ENCODE results near the gene EPB41L5. TPM values are rescaled to one million over a fixed set of nuclear protein-coding genes. Genes with fewer than 3 reads are reported as not detected.
"Not testable (repeated sequence)": the region's sequence is repeated elsewhere in the genome, so short reads cannot be mapped to it uniquely, and the experiment has no call there.

Gene EPB41L5
- total RNA-seq, 1 donor from 2014 or later: 1.2 TPM

GRCh38 chr2:120176526-120176925, 163.6 kb downstream of the EPB41L5 start:
- intact Hi-C loops (cut with micrococcal nuclease): loop anchor here (2.0 to 5.0 kb wide), 3 partner anchors 56 to 809 kb away; partner anchors contain the start of genes C2orf76 and DBI
- H3K4me3 Mint-ChIP-seq: peak overlapping the region; percentile 99
- H3K9me3 Mint-ChIP-seq: no peaks in the 10 kb centered on the region
- peak overlapping the region; percentile 100 for H3K27ac Mint-ChIP-seq
- peaks cover 51% of the 10 kb centered on the region for H3K4me1 Mint-ChIP-seq (ENCODE audit: low read depth)
- DNase-seq (ENCODE audit: low spot score): no peak
- H3K36me3 Mint-ChIP-seq (ENCODE audit: low read depth): peaks cover 3% of the 10 kb centered on the region
- H3K27me3 Mint-ChIP-seq (ENCODE audit: insufficient read depth): no peaks in the 10 kb centered on the region

- H3K4me3 Mint-ChIP-seq: peak overlapping the region; percentile 99
- H3K36me3 Mint-ChIP-seq (ENCODE audit: low read depth): peaks cover 4% of the 10 kb centered on the region
- no peaks in the 10 kb centered on the region for H3K9me3 Mint-ChIP-seq
- no peaks in the 10 kb centered on the region for H3K27me3 Mint-ChIP-seq (ENCODE audit: insufficient read depth)
- intact Hi-C loops (cut with micrococcal nuclease): loop anchor here (1.0 to 5.0 kb wide), 10 partner anchors 44 to 810 kb away; partner anchors contain the start of genes C2orf76, DBI, EPB41L5 and PTPN4
- peaks cover 57% of the 10 kb centered on the region for H3K4me1 Mint-ChIP-seq (ENCODE audit: low read depth)
- peak overlapping the region; percentile 100 for H3K27ac Mint-ChIP-seq
- DNase-seq (ENCODE audit: low spot score): peak; percentile 68
Observed at GRCh38 chr2:120177001-120177621, 164.2 kb downstream of the EPB41L5 start.

GRCh38 chr2:120177973-120178372, 165.1 kb downstream of the EPB41L5 start:
- Mint-ChIP-seq H3K27me3 (ENCODE audit: insufficient read depth) (no peaks in the 10 kb centered on the region), H3K4me1 (ENCODE audit: low read depth) (peaks cover 60% of the 10 kb centered on the region), H3K36me3 (ENCODE audit: low read depth) (peaks cover 4% of the 10 kb centered on the region), H3K4me3 (peak overlapping the region; percentile 99), H3K27ac (peak overlapping the region; percentile 59), H3K9me3 (no peaks in the 10 kb centered on the region)
- intact Hi-C loops (cut with micrococcal nuclease): loop anchor here (1.0 to 5.0 kb wide), 10 partner anchors 43 to 811 kb away; partner anchors contain the start of genes C2orf76, DBI, EPB41L5 and PTPN4
- DNase-seq (ENCODE audit: low spot score): no peak

- Mint-ChIP-seq H3K9me3 (no peaks in the 10 kb centered on the region), H3K36me3 (ENCODE audit: low read depth) (peaks cover 6% of the 10 kb centered on the region), H3K4me1 (ENCODE audit: low read depth) (peaks cover 60% of the 10 kb centered on the region), H3K27me3 (ENCODE audit: insufficient read depth) (no peaks in the 10 kb centered on the region), H3K4me3 (no peak overlapping the region), H3K27ac (no peak overlapping the region)
- intact Hi-C loops (cut with micrococcal nuclease): loop anchor here (5.0 kb wide), 2 partner anchors 247 to 812 kb away; partner anchors contain the start of genes C2orf76 and DBI
- DNase-seq (ENCODE audit: low spot score): no peak
Observed at GRCh38 chr2:120179396-120179795, 166.5 kb downstream of the EPB41L5 start.

GRCh38 chr2:120180066-120180465, 167.2 kb downstream of the EPB41L5 start:
- no peaks in the 10 kb centered on the region for H3K27me3 Mint-ChIP-seq (ENCODE audit: insufficient read depth)
- H3K9me3 Mint-ChIP-seq: no peaks in the 10 kb centered on the region
- H3K4me3 Mint-ChIP-seq: no peak overlapping the region
- intact Hi-C loops (cut with micrococcal nuclease): no loop called here
- peaks cover 56% of the 10 kb centered on the region for H3K4me1 Mint-ChIP-seq (ENCODE audit: low read depth)
- peaks cover 6% of the 10 kb centered on the region for H3K36me3 Mint-ChIP-seq (ENCODE audit: low read depth)
- H3K27ac Mint-ChIP-seq: no peak overlapping the region
- no peak for DNase-seq (ENCODE audit: low spot score)

GRCh38 chr2:120182019-120182560, 169.2 kb downstream of the EPB41L5 start:
- peaks cover 40% of the 10 kb centered on the region for H3K4me1 Mint-ChIP-seq (ENCODE audit: low read depth)
- DNase-seq (ENCODE audit: low spot score): no peak
- H3K9me3 Mint-ChIP-seq: no peaks in the 10 kb centered on the region
- H3K27ac Mint-ChIP-seq: peak overlapping the region; percentile 77
- H3K4me3 Mint-ChIP-seq: peak overlapping the region; percentile 23
- peaks cover 6% of the 10 kb centered on the region for H3K36me3 Mint-ChIP-seq (ENCODE audit: low read depth)
- no peaks in the 10 kb centered on the region for H3K27me3 Mint-ChIP-seq (ENCODE audit: insufficient read depth)
- intact Hi-C loops (cut with micrococcal nuclease): no loop called here

- H3K27me3 Mint-ChIP-seq (ENCODE audit: insufficient read depth): peaks cover 16% of the 10 kb centered on the region
- H3K4me1 Mint-ChIP-seq (ENCODE audit: low read depth): no peaks in the 10 kb centered on the region
- H3K36me3 Mint-ChIP-seq (ENCODE audit: low read depth): peaks cover 5% of the 10 kb centered on the region
- DNase-seq (ENCODE audit: low spot score): no peak
- intact Hi-C loops (cut with micrococcal nuclease): no loop called here
- no peak overlapping the region for H3K4me3 Mint-ChIP-seq
- H3K27ac Mint-ChIP-seq: no peak overlapping the region
- peaks cover 17% of the 10 kb centered on the region for H3K9me3 Mint-ChIP-seq
Observed at GRCh38 chr2:120189189-120189588, 176.3 kb downstream of the EPB41L5 start.

- Mint-ChIP-seq H3K36me3 (ENCODE audit: low read depth) (peaks cover 5% of the 10 kb centered on the region), H3K27ac (no peak overlapping the region), H3K27me3 (ENCODE audit: insufficient read depth) (peaks cover 19% of the 10 kb centered on the region), H3K9me3 (peaks cover 17% of the 10 kb centered on the region), H3K4me1 (ENCODE audit: low read depth) (no peaks in the 10 kb centered on the region), H3K4me3 (no peak overlapping the region)
- intact Hi-C loops (cut with micrococcal nuclease): no loop called here
- DNase-seq (ENCODE audit: low spot score): no peak
Observed at GRCh38 chr2:120192280-120192679, 179.4 kb downstream of the EPB41L5 start.

- intact Hi-C loops (cut with micrococcal nuclease): no loop called here
- Mint-ChIP-seq H3K27ac (no peak overlapping the region), H3K9me3 (peaks cover 30% of the 10 kb centered on the region), H3K27me3 (ENCODE audit: insufficient read depth) (peaks cover 20% of the 10 kb centered on the region), H3K4me3 (no peak overlapping the region), H3K4me1 (ENCODE audit: low read depth) (no peaks in the 10 kb centered on the region), H3K36me3 (ENCODE audit: low read depth) (peaks cover 11% of the 10 kb centered on the region)
- no peak for DNase-seq (ENCODE audit: low spot score)
Observed at GRCh38 chr2:120195553-120195952, 182.7 kb downstream of the EPB41L5 start.

GRCh38 chr2:120199817-120200459, 187.1 kb downstream of the EPB41L5 start:
- H3K9me3 Mint-ChIP-seq: peaks cover 13% of the 10 kb centered on the region
- H3K4me1 Mint-ChIP-seq (ENCODE audit: low read depth); H3K4me3 Mint-ChIP-seq; H3K27ac Mint-ChIP-seq; intact Hi-C loops (cut with micrococcal nuclease); H3K36me3 Mint-ChIP-seq (ENCODE audit: low read depth); DNase-seq (ENCODE audit: low spot score); H3K27me3 Mint-ChIP-seq (ENCODE audit: insufficient read depth): not testable (repeated sequence)

GRCh38 chr2:120203251-120204021, 190.6 kb downstream of the EPB41L5 start:
- H3K4me1 Mint-ChIP-seq (ENCODE audit: low read depth): peaks cover 8% of the 10 kb centered on the region
- peaks cover 4% of the 10 kb centered on the region for H3K27me3 Mint-ChIP-seq (ENCODE audit: insufficient read depth)
- intact Hi-C loops (cut with micrococcal nuclease): no loop called here
- DNase-seq (ENCODE audit: low spot score): no peak
- H3K27ac Mint-ChIP-seq: no peak overlapping the region
- H3K36me3 Mint-ChIP-seq (ENCODE audit: low read depth): peaks cover 2% of the 10 kb centered on the region
- H3K9me3 Mint-ChIP-seq: peaks cover 9% of the 10 kb centered on the region
- H3K4me3 Mint-ChIP-seq: no peak overlapping the region

GRCh38 chr2:120204022-120204405, 191.1 kb downstream of the EPB41L5 start:
- no peak for DNase-seq (ENCODE audit: low spot score)
- intact Hi-C loops (cut with micrococcal nuclease): no loop called here
- Mint-ChIP-seq H3K27ac (no peak overlapping the region), H3K36me3 (ENCODE audit: low read depth) (peaks cover under 1% of the 10 kb centered on the region), H3K27me3 (ENCODE audit: insufficient read depth) (peaks cover 4% of the 10 kb centered on the region), H3K4me3 (no peak overlapping the region), H3K4me1 (ENCODE audit: low read depth) (peaks cover 8% of the 10 kb centered on the region), H3K9me3 (peaks cover 5% of the 10 kb centered on the region)

Data from activated T-helper 1 cell treated with anti-CD3 and anti-CD28 coated beads, Interleukin-12 subunit alpha, Interleukin-12 subunit beta, Interleukin-2, Interleukin-4 antibody, amounts not matched to agents 30 ng/mL and 10 ng/mL and 1 ng/mL, durations not matched to agents 14 hours and 24 hours and 36 hours (primary cell).